Mucosa of rectum (tissue), 2 donors: ENCODE data around the gene GLB1L2.

Source experiments
- H3K27ac ChIP-seq, 2 donors: one replicate each; pipeline ENCODE4 v1.7.0; 2013; ENCODE audit warnings: inconsistent platforms in 2 of 2, low read depth in 2 of 2, low read length in 2 of 2
- H3K27me3 ChIP-seq, 2 donors: one replicate each; pipeline ENCODE4 v1.7.0; 2013; ENCODE audit warnings: low read length in 2 of 2; ENCODE audit not compliant: control insufficient read depth in 2 of 2, insufficient read depth in 2 of 2
- H3K36me3 ChIP-seq, 2 donors: one replicate each; pipeline ENCODE4 v1.7.0; 2013; ENCODE audit warnings: low read length in 2 of 2; ENCODE audit not compliant: control insufficient read depth in 2 of 2, insufficient read depth in 2 of 2
- H3K4me1 ChIP-seq, 2 donors: one replicate each; pipeline ENCODE4 v1.7.0; 2013; ENCODE audit warnings: low read length in 2 of 2, mild to moderate bottlenecking in 1 of 2; ENCODE audit not compliant: control insufficient read depth in 2 of 2, insufficient read depth in 2 of 2
- H3K4me3 ChIP-seq, 2 donors: one replicate each; pipeline ENCODE4 v1.7.0; 2013; ENCODE audit warnings: low read length in 2 of 2
- H3K9ac ChIP-seq, 2 donors: one replicate each; pipeline ENCODE4 v1.7.0; 2013; ENCODE audit warnings: low read length in 2 of 2, low read depth in 1 of 2, mild to moderate bottlenecking in 1 of 2
- H3K9me3 ChIP-seq, 2 donors: one replicate each; pipeline ENCODE4 v1.7.0; 2013; ENCODE audit warnings: low read length in 2 of 2; ENCODE audit not compliant: control insufficient read depth in 2 of 2
- donor health status: healthy.
- donor health status: Normal muscosa, but diverticular disease.

The GLB1L2 gene

DNA sequence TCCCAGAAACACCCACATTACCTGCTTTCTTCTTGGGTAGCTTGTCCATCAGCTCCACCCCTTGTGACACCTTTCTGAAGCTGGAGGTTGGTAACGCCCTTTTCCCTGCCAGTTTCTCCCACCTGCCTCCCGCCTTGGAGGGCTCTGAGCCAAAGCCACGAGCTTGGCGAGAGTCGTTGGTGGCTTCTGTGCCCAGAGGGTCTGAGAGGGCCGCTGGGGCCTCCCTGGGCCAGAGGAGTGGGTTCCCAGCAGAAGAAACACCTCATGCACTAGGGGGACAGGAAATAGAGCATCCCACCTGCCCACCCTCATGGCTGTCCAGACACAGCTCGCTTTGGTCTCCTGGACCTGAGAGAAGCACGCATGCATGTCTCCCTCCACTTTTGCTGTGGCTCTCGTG is 42.4 kb downstream of the GLB1L2 start:
- no peak overlapping the region for H3K9ac ChIP-seq
- H3K4me1 ChIP-seq: no peaks in the 10 kb centered on the region
- H3K4me3 ChIP-seq: no peak overlapping the region

DNA sequence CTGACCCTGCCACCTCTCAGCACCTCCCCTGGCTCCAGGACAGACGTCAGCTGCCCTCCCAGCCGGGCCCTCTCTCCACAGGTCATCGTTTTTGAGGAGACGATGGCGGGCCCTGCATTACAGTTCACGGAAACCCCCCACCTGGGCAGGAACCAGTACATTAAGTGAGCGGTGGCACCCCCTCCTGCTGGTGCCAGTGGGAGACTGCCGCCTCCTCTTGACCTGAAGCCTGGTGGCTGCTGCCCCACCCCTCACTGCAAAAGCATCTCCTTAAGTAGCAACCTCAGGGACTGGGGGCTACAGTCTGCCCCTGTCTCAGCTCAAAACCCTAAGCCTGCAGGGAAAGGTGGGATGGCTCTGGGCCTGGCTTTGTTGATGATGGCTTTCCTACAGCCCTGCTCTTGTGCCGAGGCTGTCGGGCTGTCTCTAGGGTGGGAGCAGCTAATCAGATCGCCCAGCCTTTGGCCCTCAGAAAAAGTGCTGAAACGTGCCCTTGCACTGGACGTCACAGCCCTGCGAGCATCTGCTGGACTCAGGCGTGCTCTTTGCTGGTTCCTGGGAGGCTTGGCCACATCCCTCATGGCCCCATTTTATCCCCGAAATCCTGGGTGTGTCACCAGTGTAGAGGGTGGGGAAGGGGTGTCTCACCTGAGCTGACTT is 43.2 kb downstream of the GLB1L2 start:
- no peak overlapping the region for H3K4me3 ChIP-seq
- H3K4me1 ChIP-seq: no peaks in the 10 kb centered on the region
- H3K9me3 ChIP-seq: no peaks in the 10 kb centered on the region
- H3K27ac ChIP-seq: no peak overlapping the region
- no peaks in the 10 kb centered on the region for H3K27me3 ChIP-seq
- peaks cover 0 to 2% of the 10 kb centered on the region in 2 donors for H3K36me3 ChIP-seq
- H3K9ac ChIP-seq: no peak overlapping the region

More for the DNA sequence above, 42.4 kb downstream of the GLB1L2 start:
- Histone ChIP-seq H3K27ac (no peak overlapping the region), H3K36me3 (peaks cover 0 to 2% of the 10 kb centered on the region in 2 donors), H3K9me3 (no peaks in the 10 kb centered on the region), H3K27me3 (no peaks in the 10 kb centered on the region)

DNA sequence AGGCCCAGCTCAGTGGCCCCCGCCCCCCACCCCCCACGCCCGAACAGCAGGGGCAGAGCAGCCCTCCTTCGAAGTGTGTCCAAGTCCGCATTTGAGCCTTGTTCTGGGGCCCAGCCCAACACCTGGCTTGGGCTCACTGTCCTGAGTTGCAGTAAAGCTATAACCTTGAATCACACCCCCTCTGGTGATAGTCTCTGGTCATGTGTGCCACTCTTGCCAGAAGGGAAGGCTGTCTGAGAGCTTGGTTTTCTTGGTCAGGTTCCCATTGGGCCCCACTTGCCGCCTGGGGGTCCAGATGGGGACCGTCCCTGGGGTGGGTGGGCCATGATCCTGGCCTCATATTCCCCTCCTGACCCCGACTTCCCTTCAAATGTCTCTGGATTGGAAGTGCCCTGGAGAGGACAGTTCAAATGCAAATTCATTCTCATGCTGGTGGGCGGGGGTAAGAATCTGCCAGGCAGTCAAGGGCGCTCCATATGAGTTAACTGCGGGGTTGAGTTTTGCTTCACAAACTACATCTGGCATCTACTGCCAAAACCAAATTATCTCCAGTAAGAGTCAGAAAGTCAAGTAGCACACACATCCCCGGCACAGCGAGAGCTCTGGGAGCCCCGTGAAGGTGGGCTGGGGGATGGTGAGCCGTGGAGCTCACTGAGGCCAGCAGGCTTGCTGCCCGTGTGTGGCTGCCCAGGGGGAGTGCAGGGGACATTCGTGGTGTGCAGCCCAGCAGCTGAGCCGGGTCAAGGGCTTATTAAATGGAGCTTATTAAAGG is 44.5 kb downstream of the GLB1L2 start:
- no peaks in the 10 kb centered on the region for H3K9me3 ChIP-seq
- peaks cover 0 to 2% of the 10 kb centered on the region in 2 donors for H3K36me3 ChIP-seq
- no peak overlapping the region for H3K4me3 ChIP-seq
- H3K27ac ChIP-seq: no peak overlapping the region
- H3K4me1 ChIP-seq: no peaks in the 10 kb centered on the region
- H3K9ac ChIP-seq: no peak overlapping the region
- no peaks in the 10 kb centered on the region for H3K27me3 ChIP-seq

DNA sequence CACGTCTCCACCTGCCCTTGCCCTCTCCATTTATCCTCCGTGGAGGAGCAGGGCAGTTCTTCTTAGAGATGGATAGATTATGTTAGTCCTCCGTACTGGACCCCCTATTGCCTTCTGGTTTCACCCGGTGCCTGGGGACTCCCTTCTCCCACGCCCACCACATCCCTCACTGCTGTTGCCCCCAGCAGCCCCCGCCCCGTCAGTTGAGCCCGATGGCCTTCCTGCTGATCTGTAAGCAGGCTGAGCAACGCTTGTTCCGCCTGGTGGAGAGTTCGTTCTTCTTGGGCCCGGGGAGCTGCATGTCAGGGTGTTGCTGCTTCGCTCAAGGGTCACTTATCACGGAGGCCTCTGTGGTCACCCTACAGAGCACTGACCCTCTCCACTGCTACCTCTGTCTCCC is 46.1 kb downstream of the GLB1L2 start:
- Histone ChIP-seq H3K9me3 (no peaks in the 10 kb centered on the region), H3K27me3 (no peaks in the 10 kb centered on the region), H3K9ac (no peak overlapping the region), H3K4me1 (no peaks in the 10 kb centered on the region), H3K36me3 (no peaks in the 10 kb centered on the region), H3K4me3 (no peak overlapping the region), H3K27ac (no peak overlapping the region)

DNA sequence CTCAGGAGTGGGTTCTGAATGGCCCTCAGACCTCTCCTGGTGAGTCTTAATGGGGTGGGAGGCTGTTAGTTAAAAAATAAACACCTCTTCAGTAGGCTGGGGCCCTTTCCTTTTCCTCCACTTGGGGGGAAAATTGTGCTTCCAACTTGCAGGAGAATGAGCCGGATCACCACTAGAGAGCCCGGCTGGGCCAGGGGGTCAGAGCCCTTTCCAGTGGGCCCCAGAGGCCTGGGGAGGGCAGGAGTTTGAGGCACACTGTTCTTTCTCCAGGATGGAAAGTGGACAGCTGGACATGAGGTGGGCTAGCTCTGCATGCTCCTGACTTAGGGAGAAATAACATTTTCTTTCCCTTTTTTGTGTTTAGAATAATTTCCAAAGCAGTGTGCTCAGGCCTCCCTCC is 47.5 kb downstream of the GLB1L2 start:
- no peaks in the 10 kb centered on the region for H3K36me3 ChIP-seq
- no peak overlapping the region for H3K4me3 ChIP-seq
- H3K27me3 ChIP-seq: no peaks in the 10 kb centered on the region
- H3K27ac ChIP-seq: no peak overlapping the region
- no peaks in the 10 kb centered on the region for H3K9me3 ChIP-seq
- no peak overlapping the region for H3K9ac ChIP-seq
- no peaks in the 10 kb centered on the region for H3K4me1 ChIP-seq

DNA sequence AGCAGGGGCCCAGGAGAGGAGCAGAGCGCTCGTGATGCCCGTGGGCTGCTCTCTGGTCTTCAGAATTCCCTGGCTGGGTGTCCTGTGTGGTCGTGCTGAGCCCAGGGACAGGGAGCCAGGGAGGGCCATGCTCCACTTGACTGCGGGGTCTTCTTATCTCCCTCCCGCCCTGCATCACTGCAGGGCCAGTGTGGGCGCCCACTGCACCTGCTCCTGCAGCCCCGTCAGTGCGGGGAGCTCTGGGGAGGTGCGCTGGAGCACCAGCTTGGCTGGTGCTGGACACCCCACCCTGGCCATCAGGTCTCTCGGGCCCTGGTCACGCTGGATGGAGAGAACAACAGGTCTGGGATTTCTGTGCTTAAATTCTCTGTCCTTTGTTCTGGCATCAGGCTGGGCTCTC is 48.4 kb downstream of the GLB1L2 start:
- Histone ChIP-seq H3K4me3 (no peak overlapping the region), H3K4me1 (peaks cover 0 to 2% of the 10 kb centered on the region in 2 donors), H3K9ac (no peak overlapping the region), H3K27ac (no peak overlapping the region), H3K36me3 (no peaks in the 10 kb centered on the region), H3K9me3 (no peaks in the 10 kb centered on the region), H3K27me3 (no peaks in the 10 kb centered on the region)

DNA sequence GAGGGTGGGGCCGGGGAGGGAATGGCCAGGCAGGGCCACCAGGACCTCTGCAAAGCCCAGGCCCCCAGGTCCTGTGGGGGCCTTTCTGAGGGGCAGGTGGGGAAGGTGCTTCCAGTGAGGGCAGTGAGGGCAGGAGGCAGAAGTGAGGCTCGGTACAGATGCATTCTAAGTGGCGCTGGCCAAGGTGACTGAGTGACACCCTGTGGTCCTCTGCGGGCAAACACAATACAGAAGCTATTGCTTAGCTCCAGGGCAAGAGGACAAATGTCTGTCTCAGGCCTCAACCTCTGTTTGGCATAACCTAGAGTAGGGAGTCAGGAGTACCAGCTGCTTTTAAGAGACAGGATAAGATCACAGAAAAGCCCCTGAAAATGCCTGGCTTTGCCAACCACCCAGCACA is 49.0 kb downstream of the GLB1L2 start:
- no peaks in the 10 kb centered on the region for H3K27me3 ChIP-seq
- no peak overlapping the region for H3K27ac ChIP-seq
- no peak overlapping the region for H3K4me3 ChIP-seq
- H3K4me1 ChIP-seq: peaks cover 0 to 2% of the 10 kb centered on the region in 2 donors
- no peaks in the 10 kb centered on the region for H3K36me3 ChIP-seq
- H3K9me3 ChIP-seq: no peaks in the 10 kb centered on the region
- no peak overlapping the region for H3K9ac ChIP-seq

DNA sequence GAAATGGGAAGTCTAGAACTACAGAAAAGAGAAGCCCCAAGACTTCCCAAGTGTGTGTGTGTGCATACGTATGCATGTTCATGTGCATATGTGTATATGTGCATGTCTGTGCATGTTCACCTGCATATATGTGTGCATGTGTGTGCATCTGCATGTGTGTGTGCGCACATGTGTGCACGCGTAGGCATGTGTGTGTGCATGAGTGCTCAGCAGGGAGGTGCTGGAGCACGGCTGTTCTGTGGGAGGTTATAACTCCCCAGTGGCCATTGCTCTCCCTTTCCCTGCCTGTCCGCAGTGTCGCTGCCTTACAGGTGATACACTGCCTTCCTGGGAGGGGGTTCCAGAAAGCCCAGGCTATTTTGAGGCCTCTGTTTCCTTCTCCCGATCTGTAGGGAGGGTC is 50.5 kb downstream of the GLB1L2 start:
- Histone ChIP-seq H3K36me3 (no peaks in the 10 kb centered on the region), H3K4me1 (peaks cover 0 to 2% of the 10 kb centered on the region in 2 donors), H3K27me3 (peaks cover 0 to 4% of the 10 kb centered on the region in 2 donors), H3K9ac (no peak overlapping the region), H3K4me3 (no peak overlapping the region), H3K27ac (no peak overlapping the region), H3K9me3 (no peaks in the 10 kb centered on the region)

DNA sequence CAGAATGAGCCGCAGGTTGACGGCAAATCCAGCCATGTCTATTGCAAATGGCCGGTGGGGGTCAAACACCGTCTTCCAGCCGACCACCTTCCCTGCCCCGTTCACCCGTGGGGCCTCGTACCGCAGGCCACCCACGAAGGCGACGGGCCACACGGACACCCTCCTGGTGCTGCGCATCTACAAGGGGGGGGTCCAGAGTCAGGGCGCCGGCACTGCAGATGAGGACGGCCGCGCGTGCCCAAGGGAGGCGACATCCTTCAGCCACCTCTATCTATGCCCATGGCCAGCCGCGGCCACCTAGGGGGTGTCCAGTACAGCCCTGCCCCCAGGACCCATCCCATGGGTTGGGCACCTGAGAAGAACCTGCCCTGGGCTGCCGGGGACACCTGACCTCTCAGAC is 51.0 kb downstream of the GLB1L2 start:
- no peak overlapping the region for H3K4me3 ChIP-seq
- peaks cover 0 to 2% of the 10 kb centered on the region in 2 donors for H3K4me1 ChIP-seq
- no peak overlapping the region for H3K9ac ChIP-seq
- no peaks in the 10 kb centered on the region for H3K36me3 ChIP-seq
- no peak overlapping the region for H3K27ac ChIP-seq
- no peaks in the 10 kb centered on the region for H3K9me3 ChIP-seq
- peaks cover 0 to 4% of the 10 kb centered on the region in 2 donors for H3K27me3 ChIP-seq

DNA sequence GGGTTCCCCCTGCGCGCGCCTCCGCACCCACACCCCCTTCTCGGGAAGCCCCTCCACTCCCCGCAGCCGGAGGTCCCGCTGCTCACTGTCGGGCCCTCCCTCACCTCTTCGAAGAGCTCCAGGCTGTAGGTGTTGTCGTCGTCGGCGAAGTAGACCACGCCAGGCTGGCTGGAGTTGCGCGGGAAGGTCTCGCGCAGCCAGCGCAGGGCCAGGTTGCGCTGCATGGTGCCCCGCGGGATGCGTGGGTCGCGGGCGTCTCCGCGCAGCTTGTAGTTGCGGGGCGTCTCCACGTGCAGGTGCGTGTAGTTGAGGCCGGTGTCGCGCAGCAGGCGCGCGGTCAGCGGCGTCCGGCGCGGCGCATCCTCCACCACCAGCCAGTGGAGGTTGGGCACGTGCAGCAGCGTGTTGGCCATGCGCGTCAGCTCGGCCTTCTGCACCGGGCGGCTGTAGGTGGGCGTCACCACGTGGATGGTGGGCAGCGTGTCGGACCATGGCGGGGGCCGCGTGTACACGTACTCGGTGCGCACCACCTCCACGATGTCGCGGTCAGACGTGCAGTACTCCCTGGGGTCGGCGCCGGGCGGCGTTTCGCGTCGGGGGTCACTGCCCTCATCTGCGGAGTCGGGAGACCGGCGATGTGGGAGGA is 51.9 kb downstream of the GLB1L2 start:
- peaks cover 0 to 2% of the 10 kb centered on the region in 2 donors for H3K4me1 ChIP-seq
- no peaks in the 10 kb centered on the region for H3K36me3 ChIP-seq
- H3K27me3 ChIP-seq: peaks cover 0 to 4% of the 10 kb centered on the region in 2 donors
- H3K9me3 ChIP-seq: no peaks in the 10 kb centered on the region
- no peak overlapping the region for H3K27ac ChIP-seq
- H3K9ac ChIP-seq: no peak overlapping the region
- H3K4me3 ChIP-seq: no peak overlapping the region
